HG03108 (cell line): ENCODE measurements around the gene RBM33.
"Not testable (repeated sequence)": the region's sequence is repeated elsewhere in the genome, so short reads cannot be mapped to it uniquely, and the experiment has no call there.

Source experiments
- ATAC-seq: cut with Tn5 transposase; IDR thresholded peaks from one replicate; pipeline ENCODE4 v1.9.1; 2021; ENCODE audit warnings: moderate library complexity; ENCODE audit not compliant: unreplicated experiment

The RBM33 gene

GRCh38 chr7:155662343-155663043, 18.0 kb downstream of the RBM33 start:
- ATAC-seq: no peak

DNA sequence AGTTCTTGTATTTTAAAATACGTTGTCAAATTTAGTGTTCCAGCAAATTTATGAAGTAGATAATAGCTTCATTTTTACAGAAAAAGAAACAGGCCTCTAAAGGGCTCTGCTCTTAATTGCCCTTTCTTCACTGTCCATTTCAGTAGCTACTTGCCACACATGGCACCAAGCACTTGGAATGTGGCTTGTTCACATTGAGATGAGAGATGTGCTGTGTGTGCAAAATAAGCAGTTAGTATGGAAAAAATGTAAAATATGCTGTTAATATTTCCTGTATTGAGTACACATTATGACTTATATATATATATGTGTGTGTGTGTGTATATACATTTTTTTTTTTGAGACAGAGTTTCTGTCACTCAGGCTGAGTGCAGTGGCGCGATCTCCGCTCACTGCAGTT, 19.5 kb downstream of the RBM33 start:
- ATAC-seq: no peak

GRCh38 chr7:155665079-155665956, 20.9 kb downstream of the RBM33 start:
- ATAC-seq: no peak

DNA sequence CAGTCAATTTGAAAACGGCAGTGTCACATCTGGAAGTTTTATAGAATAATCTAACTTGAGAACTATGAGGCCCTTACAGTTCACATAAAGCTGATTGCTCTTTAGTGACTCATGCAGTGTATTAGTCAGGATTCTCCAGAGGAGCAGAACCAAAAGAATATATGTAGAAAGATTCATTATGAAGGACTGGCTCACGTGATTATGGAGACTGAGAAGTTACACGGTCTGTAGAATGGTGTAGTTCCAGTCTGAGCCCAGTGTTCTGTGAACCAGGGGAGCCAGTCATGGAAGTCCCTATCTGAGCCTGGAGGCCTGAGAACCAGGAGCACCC, 21.5 kb downstream of the RBM33 start:
- no peak for ATAC-seq

DNA sequence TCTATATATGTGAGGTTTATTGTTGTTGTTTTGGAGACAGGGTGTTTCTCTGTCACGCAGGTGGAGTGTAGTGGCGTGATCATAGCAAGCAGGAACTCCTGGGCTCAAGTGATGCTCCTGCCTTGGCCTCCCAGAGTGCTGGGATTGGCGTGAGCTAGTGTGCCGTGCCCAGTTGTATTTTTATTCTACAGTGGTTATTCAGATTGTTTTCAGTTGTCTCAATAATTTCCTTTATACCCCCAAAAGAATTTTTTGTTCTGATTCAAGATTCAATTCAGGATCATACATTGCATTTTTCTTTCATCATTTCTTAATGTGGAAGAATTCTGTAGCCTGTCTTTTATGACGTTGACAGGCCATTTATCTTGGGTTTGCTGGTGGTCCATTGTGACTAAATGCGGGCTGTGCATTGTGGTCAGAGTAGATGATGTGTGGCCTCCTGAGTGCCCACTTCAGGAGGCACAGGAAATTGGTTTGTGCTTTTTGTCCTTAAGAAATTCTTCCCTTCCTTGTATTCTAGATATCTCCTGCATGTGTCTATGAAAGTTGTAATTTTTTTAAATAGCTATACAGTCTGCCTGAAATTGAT, 22.9 kb downstream of the RBM33 start:
- no peak for ATAC-seq

DNA sequence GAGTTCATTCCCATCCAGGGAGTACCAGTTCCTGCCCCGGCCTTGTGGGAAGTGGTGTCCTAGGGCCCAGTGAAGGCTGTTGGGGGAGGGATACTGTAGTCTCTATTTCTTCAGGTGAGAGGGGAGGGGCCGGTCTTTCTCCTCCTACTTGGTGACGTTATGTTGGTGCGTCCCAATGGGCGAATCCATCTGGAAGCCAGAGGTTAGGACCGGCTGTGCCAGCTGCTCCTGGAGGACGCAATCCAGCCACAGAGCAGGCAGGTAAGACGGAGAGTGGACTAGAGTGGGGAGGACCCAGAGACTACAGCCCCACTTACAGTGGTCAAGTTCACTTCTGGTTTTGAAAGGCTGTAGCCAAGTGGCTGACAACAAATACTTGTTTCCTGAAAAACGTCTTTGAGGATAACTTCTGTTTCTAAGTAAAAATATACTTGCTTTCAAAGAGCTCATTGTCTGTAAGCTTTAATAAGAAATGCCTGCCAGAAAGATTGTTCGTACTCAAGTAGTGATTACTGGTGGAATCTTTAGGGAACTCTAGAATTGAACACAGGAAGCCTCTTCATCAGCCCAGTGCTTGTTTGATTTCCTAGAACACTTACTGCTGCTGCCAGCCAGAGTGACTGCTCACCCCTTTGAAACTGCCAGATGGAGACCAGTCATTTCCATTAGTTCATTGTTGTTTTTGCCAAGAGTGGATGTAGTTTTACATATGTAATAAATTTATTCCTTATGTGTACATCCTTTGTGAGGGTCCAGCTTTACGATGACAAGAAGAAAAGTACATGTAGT, 25.4 kb downstream of the RBM33 start:
- ATAC-seq: no peak

DNA sequence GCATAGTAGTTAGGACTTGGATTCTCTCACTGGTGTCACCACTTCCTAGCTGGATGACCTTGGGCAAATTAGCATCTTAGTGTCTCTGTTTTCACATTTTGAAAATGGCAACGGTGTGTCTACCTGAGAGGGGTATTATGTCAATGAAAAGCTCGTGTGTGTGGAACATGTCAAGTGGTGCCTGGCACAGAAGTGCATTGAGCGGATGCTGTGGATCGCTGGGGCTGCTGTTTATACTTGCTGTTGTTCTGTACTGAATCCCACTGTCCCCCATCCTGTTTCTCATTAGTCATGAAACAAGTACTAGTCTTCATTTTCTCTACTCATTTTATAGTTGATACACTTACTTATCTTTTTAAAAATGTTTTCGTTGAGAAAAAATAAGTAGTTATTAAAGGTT, 26.1 kb downstream of the RBM33 start:
- ATAC-seq: no peak

GRCh38 chr7:155674556-155674955, 30.1 kb downstream of the RBM33 start:
- no peak for ATAC-seq

- peak; percentile 52 for ATAC-seq
Measured at GRCh38 chr7:155676052-155676451, 31.6 kb downstream of the RBM33 start.

GRCh38 chr7:155677688-155678087, 33.2 kb downstream of the RBM33 start:
- no peak for ATAC-seq

- ATAC-seq: no peak
Measured at GRCh38 chr7:155680124-155680523, 35.7 kb downstream of the RBM33 start.

- ATAC-seq: no peak
Measured at GRCh38 chr7:155680864-155681263, 36.4 kb downstream of the RBM33 start.

- ATAC-seq: no peak
Measured at GRCh38 chr7:155681663-155682062, 37.2 kb downstream of the RBM33 start.

GRCh38 chr7:155682484-155682883, 38.0 kb downstream of the RBM33 start:
- no peak for ATAC-seq

- ATAC-seq: no peak
Measured at GRCh38 chr7:155683098-155683497, 38.6 kb downstream of the RBM33 start.

- ATAC-seq: no peak
Measured at GRCh38 chr7:155683714-155684113, 39.3 kb downstream of the RBM33 start.

GRCh38 chr7:155684543-155684942, 40.1 kb downstream of the RBM33 start:
- no peak for ATAC-seq

GRCh38 chr7:155685070-155685790, 40.8 kb downstream of the RBM33 start:
- peak; percentile 66 for ATAC-seq

DNA sequence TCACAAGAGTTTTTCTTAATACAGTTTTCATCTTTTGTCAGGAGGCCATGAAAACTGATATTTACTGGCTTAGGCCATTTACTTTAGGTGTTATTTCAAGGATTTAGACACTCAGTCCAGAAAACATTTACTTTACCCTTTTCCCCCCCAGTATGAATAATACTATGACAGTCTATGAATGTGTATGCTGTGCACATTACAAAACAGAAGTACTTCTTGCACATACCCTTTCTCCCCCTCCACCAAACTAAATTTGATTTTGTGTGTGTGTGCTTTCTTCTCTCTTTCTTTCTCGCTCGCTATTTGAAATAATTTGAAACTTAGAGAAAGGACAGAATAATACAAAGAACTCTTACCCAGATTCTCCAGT, 41.3 kb downstream of the RBM33 start:
- ATAC-seq: no peak

GRCh38 chr7:155686620-155687324, 42.3 kb downstream of the RBM33 start:
- not testable (repeated sequence) for ATAC-seq
